HG03354 (cell line): ENCODE results near the gene ATP9B.

ENCODE experiments used
- ATAC-seq: cut with Tn5 transposase; IDR thresholded peaks from one replicate; pipeline ENCODE4 v1.9.1; 2021; ENCODE audit warnings: mild to moderate bottlenecking; ENCODE audit not compliant: unreplicated experiment, poor library complexity, severe bottlenecking

ATP9B gene

GRCh38 chr18:79411614-79412526 is 342.7 kb downstream of the ATP9B start:
- no peak for ATAC-seq

GRCh38 chr18:79413025-79413424 is 343.8 kb downstream of the ATP9B start:
- no peak for ATAC-seq

- no peak for ATAC-seq
These were observed 344.2 kb downstream of the ATP9B start for GRCh38 chr18:79413426-79413825.

- ATAC-seq, result no peak
These were observed 344.7 kb downstream of the ATP9B start for GRCh38 chr18:79413901-79414300.

- no peak for ATAC-seq
These were observed 347.0 kb downstream of the ATP9B start for GRCh38 chr18:79416022-79416676.

- ATAC-seq, result no peak
These were observed 347.5 kb downstream of the ATP9B start for GRCh38 chr18:79416677-79417052.

- no peak for ATAC-seq
These were observed 349.0 kb downstream of the ATP9B start for GRCh38 chr18:79418236-79418635.

- no peak for ATAC-seq
These were observed 349.4 kb downstream of the ATP9B start for GRCh38 chr18:79418642-79419041.

GRCh38 chr18:79420033-79420745 is 351.0 kb downstream of the ATP9B start:
- ATAC-seq, result no peak

- ATAC-seq, result no peak
These were observed 352.2 kb downstream of the ATP9B start for GRCh38 chr18:79421275-79421857.

GRCh38 chr18:79422022-79422782 is 353.0 kb downstream of the ATP9B start:
- ATAC-seq, result no peak

GRCh38 chr18:79422783-79423165 is 353.6 kb downstream of the ATP9B start:
- ATAC-seq, result no peak

GRCh38 chr18:79423211-79424007 is 354.2 kb downstream of the ATP9B start:
- no peak for ATAC-seq

- ATAC-seq, result no peak
These were observed 354.9 kb downstream of the ATP9B start for GRCh38 chr18:79424008-79424565.

GRCh38 chr18:79424880-79425568 is 355.8 kb downstream of the ATP9B start:
- ATAC-seq, result no peak

GRCh38 chr18:79425569-79425886 is 356.3 kb downstream of the ATP9B start:
- no peak for ATAC-seq

- no peak for ATAC-seq
These were observed 357.4 kb downstream of the ATP9B start for GRCh38 chr18:79426376-79427300.
